Left cardiac atrium (tissue), 4 donors: Measurements from ENCODE around the gene KRTAP10-11. TPM values are rescaled to one million over a fixed set of nuclear protein-coding genes. Genes with fewer than 3 reads are reported as not detected.
A peak's percentile ranks its signal among the peaks of the same experiment; 100 is the strongest.
"Not testable (repeated sequence)": the region's sequence is repeated elsewhere in the genome, so short reads cannot be mapped to it uniquely, and the experiment has no call there.

Experiments
- ATAC-seq, 2 donors: fragments of 200-7000 bp; cut with Tn5 transposase; one replicate each; pipeline ENCODE4 v1.9.1; 2020; ENCODE audit warnings: mild to moderate bottlenecking in 2 of 2, moderate library complexity in 2 of 2
- DNase-seq: peaks from one replicate; pipeline ENCODE4 v3.0.0-alpha.2; 2020
- intact Hi-C, 2 donors: fragments of 100-400 bp; cut with DNase I; formaldehyde crosslinking; loops; one replicate each; pipeline versions ENCODE4 v1.14.1 to v1.15.1; 2022 to 2023
- total RNA-seq, 2 donors: library from RNA; stranded (reverse); fragmentation: NEBNext Ultra II Directional; extraction: Animal tissue kit (Norgen Biotek cat#: 25700); gene quantifications; one replicate each; pipeline ENCODE4 v1.2.1, GENCODE V29; 2021
- donor health status: DM: no; HTN: yes; CAD: no.
- donor health status: DM: no; HTN: yes; CAD: no; lungs with severe emphysema.
- donor health status: DM: yes; HTN: yes; CAD: no.
- donor health status: Dilated cardiomyopathy.

The KRTAP10-11 gene
- total RNA-seq, 2 donors from 2014 or later = not detected

DNA sequence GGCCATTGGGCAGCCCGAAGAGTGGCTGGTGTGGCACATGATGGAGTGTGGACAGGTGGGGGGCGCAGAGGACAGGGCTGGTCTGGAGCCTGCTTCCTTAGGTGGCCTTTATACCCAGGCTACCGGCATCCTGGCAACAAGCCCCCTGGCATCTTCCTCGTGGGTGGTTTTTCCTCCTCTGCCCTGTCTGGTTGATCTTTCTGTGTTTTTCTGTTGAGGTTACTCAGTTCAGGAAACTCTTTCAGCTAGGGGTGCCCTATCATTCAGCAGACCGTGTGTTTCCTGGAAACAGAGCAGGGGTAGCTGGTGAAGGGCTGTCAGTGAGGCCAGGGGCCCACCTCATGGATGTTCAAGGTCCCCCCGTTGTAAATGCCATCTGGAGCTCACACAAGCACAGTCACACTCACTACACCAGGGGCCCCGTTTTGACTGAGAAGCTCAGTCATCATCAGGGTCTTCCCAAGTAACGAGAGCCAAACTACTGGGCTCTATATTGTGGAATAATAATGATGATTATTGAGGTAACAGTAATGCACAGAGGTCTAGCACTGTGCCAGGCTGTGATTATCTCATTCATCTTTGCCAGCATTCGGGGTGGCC, 8.5 kb downstream of the KRTAP10-11 start, which contains the start of gene KRTAP12-4:
Gene KRTAP12-4 (minus strand): TSS at position 84 of the 600 bp plus-strand sequence. CDS start 45 bp downstream, at position 39.
- no peak for DNase-seq
- no peak for ATAC-seq
- intact Hi-C loops = no loop called here

GRCh38 chr21:44656868-44657267, 10.7 kb downstream of the KRTAP10-11 start:
- ATAC-seq (no peak), DNase-seq (no peak)
- intact Hi-C loops = no loop called here

DNA sequence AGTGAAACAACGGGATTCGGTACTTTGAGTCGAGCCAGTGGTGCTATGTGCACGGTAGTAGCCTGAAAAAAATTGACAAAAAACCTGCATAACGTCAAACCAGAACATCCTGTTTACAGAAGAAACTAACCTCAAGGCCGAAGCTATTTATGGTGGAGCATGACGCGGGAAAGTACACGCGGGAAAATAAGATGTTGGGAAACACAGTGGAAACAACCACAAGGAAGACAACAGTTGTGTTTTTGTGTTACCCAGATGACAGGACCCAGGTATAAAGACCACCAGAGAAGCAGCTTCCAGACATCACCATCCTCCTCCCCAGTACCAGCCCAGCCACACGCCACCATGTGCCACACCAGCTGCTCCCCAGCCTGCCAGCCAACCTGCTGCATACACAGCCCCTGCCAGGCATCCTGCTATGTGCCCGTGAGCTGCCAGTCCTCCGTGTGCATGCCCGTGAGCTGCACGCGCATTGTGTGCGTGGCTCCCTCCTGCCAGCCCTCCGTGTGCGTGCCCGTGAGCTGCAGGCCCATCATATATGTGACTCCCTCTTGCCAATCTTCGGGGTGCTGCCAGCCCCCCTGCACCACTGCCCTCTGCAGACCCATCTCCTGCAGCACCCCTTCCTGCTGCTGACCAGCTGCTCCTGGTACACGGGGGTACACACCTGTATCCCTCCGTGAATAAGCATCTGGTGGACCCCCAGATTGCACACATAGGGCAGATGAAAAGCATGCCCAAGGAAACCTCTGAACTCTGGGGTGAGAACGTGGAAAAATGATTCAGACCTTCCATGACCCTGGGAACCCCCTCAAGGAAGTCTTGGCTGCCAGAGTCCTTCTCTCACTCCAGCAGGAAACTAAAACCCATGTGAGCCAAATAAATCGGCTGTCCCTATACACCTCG, 11.7 kb downstream of the KRTAP10-11 start, which contains the start of gene KRTAP12-3:
Gene KRTAP12-3 (plus strand): TSS at position 298 of the 906 bp plus-strand sequence. CDS start 48 bp downstream, at position 346.
- peak in 1 of 2 donors; percentile 58 for ATAC-seq
- intact Hi-C loops = no loop called here
- DNase-seq = no peak

DNA sequence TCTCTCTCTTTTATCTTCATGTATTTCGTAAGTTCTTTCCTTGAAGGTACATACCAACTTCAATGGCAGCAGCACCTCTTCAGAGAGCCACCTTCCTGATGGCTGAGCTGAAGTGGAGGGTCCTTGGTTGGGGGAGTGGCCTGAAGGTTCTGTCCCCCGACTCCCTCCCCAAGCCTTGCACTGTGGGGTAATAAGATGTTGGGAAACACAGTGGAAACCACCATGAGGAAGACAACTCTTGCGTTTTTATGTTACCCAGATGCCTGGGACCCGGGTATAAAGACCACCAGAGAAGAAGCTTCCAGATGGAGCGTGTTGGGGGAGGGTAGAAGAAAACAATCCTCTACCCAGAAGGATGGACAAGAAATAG, 12.3 kb downstream of the KRTAP10-11 start:
- intact Hi-C loops = no loop called here
- DNase-seq (no peak), ATAC-seq (no peak)

GRCh38 chr21:44658913-44659595, 12.8 kb downstream of the KRTAP10-11 start:
- ATAC-seq (no peak), DNase-seq (no peak)
- intact Hi-C loops = no loop called here

GRCh38 chr21:44661567-44661966, 15.4 kb downstream of the KRTAP10-11 start:
- intact Hi-C loops, DNase-seq, ATAC-seq: not testable (repeated sequence)

GRCh38 chr21:44664691-44665090, 18.5 kb downstream of the KRTAP10-11 start:
- DNase-seq = no peak
- intact Hi-C loops = no loop called here
- ATAC-seq = no peak

GRCh38 chr21:44666401-44667320, 20.4 kb downstream of the KRTAP10-11 start, which contains the start of gene KRTAP12-2:
Gene KRTAP12-2, minus strand, starts transcription at chr21:44666927. Its CDS starts 41 bp downstream, at chr21:44666886.
- DNase-seq = peak; percentile 61
- intact Hi-C loops = no loop called here
- ATAC-seq = peak; percentile 89 to 98

- ATAC-seq (no peak), DNase-seq (no peak)
- intact Hi-C loops = no loop called here
Observed at GRCh38 chr21:44667612-44668011, 21.4 kb downstream of the KRTAP10-11 start.

DNA sequence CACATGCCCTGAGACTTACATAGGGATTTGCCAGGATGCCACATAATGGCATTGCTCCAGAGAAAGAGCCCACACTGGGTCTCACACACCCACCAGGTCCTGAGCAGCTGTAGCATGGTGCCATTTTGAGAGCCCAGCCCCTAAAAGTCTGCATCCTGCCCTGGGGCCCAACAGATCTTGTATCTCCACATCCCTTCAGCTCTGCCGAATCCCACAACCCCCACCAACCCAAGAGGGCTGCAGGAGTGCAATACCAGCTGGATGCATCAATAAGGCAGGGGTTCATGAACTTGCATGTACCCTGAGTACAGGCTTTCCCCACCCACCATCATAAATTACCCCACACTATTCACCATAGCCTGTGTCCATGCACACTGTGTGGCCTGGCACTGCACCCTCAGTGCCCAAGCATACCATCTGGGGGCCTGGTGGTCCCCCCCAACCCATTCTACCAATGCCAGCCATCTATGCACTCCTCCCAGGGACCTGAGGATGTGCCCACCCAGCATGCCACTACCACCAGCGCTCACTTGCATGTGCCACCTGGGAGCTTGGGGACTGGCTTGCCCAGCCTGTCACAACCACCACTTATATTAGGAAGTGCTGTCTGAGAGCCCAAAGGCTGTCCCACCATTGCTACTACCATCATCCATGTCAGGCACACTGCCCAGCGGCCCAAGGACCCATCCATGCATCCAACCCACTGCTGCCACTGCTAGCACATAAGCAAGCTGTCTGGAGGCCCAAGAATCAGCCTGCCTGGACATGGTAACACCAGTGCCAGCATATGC, 24.6 kb downstream of the KRTAP10-11 start:
- no peak for ATAC-seq
- intact Hi-C loops = no loop called here
- no peak for DNase-seq

DNA sequence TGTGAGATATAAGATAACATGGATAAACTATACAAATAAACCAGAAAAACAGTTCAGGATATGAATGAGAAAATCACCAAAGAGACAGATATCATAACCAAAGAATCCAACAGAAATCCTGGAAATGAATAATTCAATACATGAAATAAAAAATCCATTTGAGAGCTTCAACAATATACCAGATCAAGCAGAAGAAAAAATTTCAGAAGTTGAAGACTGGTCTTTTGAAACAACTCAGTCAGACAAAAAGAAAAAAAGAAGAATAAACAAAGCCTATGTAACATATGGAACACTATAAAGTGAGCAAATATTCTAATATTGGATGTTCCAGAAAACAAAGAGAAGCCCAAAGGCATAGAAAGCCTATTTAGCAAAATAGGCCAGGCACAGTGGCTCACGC, 25.7 kb downstream of the KRTAP10-11 start:
- DNase-seq (no peak), ATAC-seq (no peak)
- intact Hi-C loops = no loop called here

- intact Hi-C loops = no loop called here
- no peak for ATAC-seq
- no peak for DNase-seq
Observed at GRCh38 chr21:44677881-44678280, 31.7 kb downstream of the KRTAP10-11 start.

DNA sequence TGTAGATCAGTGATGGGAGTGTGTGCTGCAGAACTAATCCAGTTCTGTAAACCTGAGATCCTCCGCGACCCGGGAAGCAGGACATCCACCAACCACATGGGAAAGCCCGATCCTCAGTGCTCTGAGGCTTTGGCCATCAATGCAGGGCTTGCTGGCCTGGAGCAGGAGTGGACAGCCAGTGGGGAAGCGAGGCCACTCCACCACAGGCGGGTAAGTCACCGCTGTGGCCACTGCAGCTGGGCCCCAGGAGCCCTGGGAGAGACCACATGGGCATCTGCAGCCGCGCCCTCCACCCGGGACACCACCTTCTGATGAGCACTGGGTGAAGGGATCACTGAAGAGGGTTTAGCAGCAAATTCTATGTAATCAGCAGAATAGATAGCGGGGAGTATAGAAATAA, 34.9 kb downstream of the KRTAP10-11 start:
- no peak for ATAC-seq
- no peak for DNase-seq
- intact Hi-C loops = no loop called here

- no peak for DNase-seq
- intact Hi-C loops = no loop called here
- peak; percentile 25 to 63 for ATAC-seq
Observed at GRCh38 chr21:44681861-44682579, 35.8 kb downstream of the KRTAP10-11 start, which contains the start of gene KRTAP12-1. Gene KRTAP12-1, minus strand, starts transcription at chr21:44682163. Its CDS starts 40 bp downstream, at chr21:44682123.

DNA sequence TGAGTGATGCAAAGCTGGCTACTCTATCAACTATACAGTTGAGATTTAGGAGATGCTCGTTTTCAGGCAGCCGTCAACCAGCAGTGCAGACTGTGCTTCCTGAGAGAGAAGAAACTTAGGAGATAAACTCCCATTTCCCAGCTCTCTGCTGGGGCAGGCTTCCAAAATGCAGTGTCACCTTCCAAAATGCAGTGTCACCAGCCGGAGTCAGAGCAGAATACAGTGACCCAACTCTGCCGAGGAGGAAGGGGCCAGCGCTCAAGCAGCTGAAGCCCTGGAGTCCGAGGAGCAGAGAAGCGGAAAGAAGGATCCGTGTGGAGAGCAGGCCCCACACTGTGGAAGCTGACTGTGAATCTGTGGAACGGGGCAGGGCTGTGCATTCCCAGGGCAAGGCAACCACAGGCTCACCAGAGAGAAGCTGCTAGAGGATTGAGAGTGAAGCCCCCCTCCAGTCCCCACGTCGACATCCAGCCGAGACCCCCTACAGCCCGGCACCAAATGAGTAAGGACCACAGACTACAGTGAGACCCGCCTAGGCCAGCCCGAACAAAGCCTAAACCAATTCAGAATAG, 36.5 kb downstream of the KRTAP10-11 start:
- intact Hi-C loops = no loop called here
- no peak for ATAC-seq
- no peak for DNase-seq

DNA sequence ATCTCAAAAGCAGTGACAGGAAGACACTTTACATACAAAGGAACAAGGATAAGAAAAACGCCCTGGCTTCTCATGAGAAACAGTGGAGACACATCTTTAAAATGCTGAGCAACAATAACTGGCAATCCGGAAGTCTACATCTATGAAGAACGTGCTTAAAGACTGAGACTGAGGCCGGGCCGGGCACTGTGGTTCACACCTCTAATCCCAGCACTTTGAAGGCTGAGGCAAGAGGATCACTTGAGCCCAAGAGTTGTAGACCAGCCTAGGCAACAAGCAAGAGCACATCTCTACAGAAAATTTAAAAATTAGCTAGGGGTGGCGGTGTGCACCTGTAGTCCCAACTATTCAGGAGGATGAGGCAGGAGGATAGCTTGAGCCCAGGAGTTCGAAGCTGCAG, 37.9 kb downstream of the KRTAP10-11 start:
- no peak for DNase-seq
- intact Hi-C loops = no loop called here
- ATAC-seq = no peak

- intact Hi-C loops = no loop called here
- ATAC-seq = no peak
- DNase-seq = no peak
Observed at GRCh38 chr21:44684483-44684882, 38.3 kb downstream of the KRTAP10-11 start.
